NCI-H2196 (cell line): Measurements from ENCODE around the gene BARX2.
A peak's percentile ranks its signal among the peaks of the same experiment; 100 is the strongest.

ENCODE experiments used
- DNase-seq: peaks from one replicate; lab custom pipeline; 2025; ENCODE audit not compliant: unreplicated experiment; lab: John Stamatoyannopoulos, UW

Gene BARX2

DNA sequence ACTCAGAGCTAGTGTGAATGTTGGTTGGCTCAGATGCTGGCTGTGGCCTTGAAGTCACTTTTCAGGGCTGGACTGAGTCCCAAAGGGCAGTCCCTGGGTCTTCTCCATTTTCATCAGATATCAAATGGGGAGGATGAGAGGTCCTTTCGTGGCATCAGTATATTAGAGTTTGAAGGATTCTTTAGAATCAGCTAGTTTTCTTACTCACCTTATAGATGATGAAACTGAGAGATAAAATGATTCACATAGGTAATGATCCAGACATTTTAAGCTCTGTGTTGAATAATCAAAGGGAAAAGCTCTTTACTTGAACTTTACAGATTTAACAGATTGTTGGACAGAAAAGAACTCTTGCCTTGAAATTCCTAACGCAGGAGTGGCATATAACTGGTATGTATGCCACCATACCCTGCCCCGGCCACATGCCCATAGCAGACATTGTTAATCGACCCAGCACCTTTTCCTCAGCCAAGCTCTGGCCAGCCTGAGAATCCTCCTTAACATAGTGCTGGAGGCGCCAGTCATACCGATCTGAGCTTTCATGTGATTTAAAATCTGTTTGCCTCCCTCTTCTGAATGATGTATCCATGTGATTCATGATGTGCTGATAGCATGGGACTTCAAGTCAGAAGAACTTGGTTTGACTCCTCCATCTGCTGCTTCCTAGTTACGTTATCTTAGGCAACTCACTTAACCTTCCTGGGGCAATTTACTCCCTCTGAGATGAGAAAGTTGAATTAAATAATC lies 60.0 kb downstream of the BARX2 start:
- no peak for DNase-seq

DNA sequence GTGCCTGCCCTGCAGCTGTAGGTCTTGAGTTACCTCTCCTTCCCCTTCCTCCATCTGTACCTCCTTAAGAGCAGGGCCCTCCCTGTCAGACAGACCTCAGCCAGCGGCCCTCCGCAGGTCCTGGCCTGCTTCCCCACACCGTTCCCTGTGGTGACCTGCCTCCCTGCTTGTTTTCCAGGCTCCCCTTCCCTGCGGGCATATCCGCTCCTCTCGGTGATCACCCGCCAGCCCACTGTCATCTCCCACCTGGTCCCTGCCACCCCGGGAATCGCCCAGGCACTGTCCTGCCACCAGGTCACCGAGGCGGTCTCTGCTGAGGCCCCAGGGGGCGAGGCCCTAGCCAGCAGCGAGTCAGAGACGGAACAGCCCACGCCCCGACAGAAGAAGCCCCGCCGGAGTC lies 60.9 kb downstream of the BARX2 start:
- no peak for DNase-seq

DNA sequence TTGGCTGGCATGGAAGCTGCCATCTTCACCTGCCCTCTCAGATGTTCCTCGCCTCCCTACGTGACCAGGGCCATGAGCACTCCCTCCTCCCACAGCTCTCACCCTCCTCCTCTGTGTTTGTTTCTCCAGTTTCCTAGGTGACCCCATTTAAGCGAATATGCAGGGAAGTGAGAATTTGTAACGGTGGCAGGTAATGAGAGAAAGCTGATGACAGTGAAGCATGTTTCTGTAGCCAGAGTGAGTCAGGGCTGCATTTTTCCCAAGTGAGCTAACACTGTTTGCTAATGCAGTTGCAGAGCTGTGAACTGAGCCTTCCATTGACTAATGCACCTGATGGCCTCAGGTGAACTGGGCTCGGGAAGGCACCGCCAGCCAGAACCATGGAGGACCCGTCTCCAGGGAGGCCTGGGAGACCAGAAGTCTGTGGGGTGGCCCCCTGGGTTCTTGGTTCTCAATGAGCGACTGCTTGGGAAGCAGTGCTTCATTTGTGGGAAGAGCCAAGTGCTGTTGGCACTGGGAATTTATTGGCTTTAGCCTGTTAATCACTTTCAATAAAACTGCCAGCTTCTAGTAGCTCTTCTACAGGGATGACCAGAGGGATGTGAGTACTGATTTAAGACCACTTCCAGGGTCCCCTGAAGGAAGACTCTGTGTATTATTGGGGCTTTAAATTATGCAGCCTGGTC lies 64.5 kb downstream of the BARX2 start:
- peak; percentile 68 for DNase-seq

DNA sequence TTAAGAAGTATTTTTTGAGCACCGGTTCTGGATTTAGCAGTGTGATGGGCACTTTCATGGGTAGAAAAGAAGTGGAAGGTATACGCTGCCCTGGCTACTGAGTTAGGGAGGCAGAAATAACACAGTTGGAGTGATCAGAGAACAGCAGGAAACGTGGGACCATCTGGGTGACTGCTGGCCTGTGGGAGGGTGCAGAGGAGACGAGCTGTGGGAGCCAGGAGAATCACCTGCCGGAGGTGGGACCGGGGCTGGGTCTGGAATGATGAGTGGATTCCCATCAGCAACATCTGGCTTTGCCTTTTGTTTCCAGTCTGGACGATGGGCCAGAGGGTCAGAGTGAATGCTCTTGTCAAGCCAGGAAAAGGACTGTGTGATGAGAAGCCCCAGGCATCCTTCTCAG lies 66.5 kb downstream of the BARX2 start:
- no peak for DNase-seq

DNA sequence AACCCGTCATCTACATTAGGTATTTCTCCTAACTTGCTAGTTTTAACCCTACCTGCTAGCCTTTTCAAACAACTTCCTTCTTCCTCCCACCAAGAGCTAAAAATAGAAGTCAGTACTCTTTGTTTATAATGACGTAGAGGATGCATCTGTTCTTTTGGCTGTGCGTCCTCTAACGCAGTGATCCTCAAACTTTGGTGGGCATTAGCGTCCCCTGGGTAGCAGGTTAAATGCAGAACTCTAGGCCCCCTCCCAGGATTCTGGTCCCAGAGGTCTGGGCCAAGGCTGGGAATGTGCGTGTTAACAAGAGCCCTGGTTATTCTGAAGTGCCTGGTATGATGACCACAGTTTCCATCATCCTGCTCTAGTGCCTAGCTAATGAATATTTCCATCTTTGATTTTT lies 67.6 kb downstream of the BARX2 start:
- DNase-seq, result no peak

DNA sequence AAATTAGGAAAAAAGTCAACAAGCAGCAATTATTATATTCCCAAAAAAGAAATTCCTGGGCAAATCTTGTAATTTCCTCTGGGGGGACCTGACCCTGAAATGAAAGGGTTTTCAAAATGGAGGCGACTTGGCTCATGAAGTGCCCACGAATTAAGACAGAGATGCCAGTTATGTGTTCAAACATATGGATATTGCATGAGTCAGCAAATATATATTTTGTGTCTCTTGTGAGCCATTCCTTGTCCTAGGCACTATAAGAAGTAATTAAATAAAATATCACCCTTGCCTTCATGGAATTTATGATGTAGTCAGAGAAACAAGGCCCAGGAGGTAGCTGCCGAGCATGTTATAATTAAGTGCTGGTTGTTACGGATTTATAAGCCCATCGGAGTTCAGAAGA lies 68.6 kb downstream of the BARX2 start:
- no peak for DNase-seq

DNA sequence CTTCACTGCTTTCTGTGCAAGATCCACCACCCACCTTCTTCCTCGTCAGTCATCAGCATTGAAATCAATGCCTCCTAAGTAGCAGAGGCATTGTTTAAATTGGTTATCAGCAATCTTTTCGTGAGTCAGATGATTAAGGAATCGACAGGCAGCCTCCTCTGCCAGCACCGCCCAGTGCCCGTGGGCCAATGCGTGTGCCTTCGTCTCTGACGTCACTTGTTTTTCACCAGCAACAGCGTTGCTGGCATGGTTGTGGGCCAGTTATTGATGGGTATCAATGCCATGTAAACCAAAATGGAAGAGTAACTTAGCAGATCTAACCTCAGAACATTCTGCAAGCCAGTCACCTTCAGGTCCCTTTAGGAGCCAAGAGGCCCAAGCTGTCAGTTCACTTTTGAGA lies 69.6 kb downstream of the BARX2 start:
- no peak for DNase-seq

DNA sequence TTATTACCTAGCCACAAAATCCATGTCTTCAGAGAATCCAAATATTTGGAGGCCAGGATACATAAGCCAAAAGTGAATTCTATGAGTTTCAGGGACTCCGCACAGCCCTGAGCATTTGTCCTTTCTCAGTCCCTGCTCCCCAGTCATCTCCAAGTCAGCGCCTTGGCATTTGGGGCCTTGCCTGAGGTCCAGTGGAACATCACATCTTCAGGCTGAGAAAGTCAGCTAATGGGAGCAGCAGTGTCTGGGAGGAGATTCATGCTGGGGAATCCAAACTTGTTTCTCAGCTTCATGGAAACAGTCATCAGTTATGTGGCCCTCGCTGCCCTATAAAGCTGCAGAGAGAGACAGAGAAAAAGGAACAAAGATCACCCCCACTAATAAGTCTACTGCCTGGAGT lies 70.9 kb downstream of the BARX2 start:
- DNase-seq, result no peak

DNA sequence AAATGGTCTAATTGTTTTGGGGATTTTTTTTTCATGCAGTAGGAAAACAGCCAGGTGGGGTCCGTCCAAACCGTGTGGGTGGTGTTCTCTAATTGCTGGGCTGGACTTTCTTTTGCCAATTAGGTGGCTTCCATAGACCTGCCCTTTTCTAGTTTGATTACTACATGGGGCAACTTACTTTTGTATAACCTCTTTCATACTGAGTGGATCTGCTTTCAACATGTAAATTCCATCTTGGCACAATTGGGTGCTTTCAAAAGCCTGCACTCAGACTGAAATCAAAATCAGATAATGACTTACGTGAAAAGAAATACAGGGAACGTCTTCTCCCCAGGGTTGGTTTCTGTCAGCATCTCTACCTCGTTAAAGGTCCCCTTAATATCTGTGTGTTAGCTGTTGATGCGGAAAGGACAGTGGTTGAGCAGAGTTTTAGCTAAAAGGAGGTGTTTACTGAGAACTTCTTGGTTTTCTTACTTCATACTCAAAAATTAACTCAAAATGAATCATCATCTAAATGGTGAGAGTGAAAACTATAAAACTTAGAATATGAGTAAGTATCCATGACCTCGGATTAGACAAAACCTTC lies 72.1 kb downstream of the BARX2 start:
- no peak for DNase-seq

DNA sequence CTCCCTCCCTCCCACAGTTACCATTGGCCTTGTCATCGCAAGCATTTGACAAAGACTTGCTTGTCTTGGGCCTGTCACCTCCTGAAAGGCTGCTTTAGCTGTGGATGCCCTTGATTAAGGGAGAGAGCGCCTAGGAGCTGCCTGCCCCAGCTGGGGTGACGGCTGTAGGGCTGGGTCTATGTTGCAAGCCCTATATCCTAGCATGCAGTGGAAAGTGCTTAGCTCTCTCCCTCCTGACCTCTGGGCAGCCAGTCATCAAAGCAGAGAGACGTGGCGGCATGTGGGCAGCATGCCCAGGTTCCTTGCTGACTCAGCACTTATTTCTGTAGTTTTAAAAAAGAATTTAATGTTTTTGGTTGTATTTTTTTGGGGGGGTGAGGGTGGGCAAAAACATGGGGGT lies 75.9 kb downstream of the BARX2 start:
- DNase-seq, result no peak

DNA sequence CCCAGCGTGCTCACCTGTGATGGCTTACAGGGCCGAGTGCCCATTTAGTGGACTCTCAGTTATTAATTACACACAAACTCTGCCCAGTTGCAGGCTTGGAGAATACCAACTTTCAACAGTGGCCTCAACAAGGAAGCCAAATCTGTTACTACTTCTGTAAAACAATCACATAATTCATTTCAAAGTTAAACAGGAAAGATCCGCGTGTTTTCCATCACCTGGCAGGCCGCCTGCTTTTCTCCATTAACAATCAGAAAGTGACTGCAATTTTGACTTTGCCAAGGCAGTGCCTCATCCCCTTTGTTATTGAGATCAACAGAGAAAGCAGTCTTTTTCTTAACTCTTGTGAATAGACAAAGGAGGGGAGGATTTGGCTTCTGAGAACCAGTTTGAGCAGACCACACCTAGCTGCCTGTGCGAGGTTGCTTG lies 77.7 kb downstream of the BARX2 start:
- DNase-seq, result no peak

DNA sequence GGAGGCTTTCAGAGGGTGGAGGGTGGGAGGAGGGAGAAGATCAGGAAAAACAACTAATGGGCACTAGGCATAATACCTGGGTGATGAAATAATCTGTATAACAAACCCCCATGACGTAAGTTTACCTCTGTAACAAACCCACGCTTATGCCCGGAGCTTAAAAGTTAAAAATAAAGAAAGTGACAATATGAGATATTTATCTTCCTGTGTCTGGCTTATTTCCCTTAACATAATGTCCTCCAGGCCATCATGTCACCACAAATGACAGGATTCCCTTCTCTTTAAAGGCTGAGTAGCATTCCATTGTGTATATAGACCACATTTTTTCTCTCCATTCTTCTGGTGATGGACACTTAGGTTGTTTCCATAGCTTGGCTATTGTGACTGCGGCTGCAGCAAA lies 79.5 kb downstream of the BARX2 start:
- DNase-seq, result no peak

DNA sequence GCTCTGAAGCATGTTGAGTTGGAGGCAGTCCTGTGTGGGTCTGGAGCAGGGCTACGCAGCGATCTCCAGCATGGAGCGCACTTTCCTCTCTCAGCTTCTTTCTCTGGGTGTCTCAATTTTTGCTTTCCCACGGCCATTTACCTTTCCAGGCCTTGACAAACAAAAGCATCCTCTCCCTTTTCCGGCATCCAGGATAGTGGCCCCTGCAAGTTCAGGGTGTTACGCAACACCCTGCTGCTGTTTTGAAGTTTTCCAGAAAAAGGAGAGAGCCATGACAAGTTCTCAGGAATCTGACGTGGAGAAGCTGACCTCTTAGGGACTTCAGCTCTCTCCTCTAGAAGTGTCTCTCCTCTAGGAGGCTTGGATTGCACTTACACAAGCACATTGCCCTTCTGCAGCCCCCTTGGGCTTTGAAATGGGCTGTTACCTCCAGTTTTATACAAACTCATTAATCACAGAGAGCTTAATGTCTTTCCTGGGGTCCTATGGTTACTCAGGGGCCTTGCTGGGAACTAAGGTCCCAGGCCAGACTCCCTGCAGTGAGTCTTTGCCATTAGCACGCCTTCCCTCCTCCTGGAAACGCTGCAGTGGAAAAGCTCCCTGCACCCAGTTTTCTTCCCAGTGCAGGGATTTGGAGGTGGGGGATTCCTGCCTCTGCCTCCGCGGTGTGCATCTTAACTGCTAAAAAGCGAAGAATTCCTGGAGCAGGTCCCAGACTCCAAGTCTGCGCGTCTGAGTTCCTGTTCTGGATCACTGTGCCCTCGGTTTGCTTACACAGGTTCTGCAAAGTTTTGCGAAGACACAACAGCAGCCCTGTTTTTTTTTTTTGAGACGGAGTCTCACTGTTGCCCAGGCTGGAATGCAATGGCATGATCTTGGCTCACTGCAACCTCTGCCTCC lies 80.4 kb downstream of the BARX2 start:
- no peak for DNase-seq

DNA sequence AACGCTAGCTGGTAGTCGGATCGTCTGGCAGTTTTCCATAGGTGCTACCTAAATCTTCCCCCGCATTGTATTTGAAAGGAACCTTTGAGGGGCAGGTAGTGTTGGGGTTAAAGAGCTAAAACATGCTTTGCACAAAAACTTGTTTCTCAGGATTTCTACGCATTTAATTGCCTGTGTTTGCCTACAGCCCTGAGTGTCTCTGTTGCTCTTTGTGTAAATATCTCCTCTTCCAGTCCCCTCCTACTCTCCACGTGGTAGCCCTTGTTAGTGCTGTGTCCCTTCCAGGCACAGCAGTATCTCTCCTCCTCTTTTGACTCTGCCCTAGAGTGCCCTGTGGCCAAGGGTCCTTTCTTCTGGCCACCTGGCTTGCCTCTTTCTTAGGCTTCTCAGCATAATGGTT lies 81.7 kb downstream of the BARX2 start:
- peak; percentile 22 for DNase-seq

DNA sequence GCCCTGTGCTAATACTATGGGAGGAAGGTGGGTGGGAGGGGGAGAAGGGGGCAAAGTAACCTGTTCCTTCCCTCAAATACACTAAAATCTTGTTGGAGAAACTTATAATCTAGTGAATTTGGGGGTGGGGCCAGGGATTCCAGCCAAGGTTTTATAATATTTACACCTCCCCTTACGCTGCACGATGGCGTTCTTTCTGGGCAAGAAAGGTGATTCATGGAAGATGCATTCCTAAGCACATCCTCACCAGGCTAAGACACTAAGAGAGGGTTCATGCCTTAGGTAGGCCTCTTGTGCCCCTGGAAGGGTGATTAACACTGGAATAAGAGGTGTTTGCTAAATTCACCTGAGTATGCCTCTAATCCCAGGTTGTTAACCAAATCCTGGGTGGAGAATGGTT lies 82.6 kb downstream of the BARX2 start:
- no peak for DNase-seq

DNA sequence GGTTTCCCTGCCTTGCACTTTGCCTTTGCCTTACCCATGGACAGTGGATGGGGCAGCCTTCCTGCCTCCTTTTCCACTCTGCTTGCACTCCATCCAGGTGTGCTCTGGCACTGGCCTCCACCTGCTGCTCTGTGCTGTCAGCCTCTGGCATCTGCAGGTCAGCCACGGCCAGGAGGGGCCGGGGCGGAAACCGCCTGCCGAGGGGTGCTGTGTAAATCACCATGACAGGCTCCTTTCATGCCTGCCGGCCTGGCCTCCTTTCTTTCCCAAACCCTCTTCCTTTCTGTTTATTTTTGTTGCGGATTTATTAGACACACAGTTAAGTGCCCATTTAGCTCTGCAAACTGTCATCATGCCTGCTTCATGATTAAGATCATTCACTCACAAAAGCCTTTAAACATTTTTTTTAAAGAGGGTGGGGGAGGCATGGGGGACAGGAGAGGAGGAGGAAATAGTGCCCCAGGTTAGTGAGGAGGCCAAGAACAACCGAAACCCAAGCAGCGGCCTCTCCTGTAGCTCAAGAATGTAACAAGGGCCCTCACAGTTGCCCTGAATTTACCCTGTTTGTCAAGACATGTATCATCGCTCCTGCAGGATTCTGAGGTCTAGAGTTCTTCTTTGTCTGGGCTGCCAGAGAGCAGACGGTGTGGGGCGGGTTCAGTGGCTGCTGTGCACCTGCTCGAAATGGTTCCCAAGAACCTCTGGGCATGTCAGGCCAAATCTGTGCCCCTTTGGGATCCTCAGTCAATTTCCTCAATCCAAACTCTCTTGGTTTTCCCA lies 83.3 kb downstream of the BARX2 start:
- no peak for DNase-seq

DNA sequence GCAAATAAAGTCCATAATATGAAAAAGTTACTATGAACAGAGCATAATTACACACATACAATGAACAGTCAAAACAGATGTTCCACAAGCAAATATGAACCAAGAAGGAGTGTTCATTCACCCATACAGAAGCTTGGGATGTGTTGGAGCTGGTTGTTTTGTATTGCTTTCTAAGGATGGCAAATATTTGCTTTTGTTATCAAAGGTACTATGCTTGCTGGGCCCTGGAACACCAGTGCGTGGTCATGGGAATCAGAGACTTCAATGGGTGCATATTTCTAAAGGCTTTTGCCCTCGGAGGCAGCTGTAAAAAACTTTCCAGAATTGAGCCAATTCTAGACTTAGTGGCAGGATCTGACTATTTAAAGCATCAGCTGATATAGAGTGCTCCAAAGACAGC lies 85.1 kb downstream of the BARX2 start:
- peak; percentile 66 for DNase-seq

DNA sequence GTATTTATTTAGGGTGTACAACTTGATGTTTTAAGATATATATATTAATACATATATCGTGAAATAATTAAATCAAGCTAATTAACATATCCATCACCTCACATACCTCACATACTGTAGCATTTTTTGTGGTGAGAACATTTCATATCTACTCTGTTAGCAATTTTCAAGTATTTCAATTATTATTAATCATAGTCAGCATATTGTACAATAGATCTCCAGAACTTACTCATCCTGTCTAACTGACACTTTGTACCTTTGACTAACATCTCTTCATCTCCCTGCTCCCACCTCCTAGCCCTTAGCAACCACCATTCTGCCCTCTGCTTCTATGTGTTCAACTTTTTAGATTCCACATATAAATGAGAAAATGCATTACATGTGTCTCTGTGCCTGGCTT lies 108.4 kb downstream of the BARX2 start:
- no peak for DNase-seq

DNA sequence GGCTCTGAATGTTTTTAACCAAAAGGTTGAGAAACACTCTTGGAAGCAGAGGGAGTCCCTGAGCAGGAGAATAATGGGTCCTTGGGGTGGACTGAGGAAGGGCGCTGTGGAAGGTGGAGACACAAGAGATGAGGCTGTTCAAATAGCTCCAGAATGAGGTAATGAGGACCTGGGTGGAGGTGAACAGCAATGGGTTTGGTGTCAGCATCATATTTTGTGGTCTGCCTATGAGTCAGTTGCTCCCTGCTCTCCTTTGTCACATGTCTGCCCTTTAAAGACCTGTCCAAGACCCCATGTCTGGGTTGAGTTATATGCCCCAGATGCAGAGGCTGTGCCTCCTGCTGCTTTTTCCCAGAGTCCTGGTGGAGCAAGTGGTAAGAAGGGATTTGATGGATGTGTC lies 113.6 kb downstream of the BARX2 start:
- no peak for DNase-seq

DNA sequence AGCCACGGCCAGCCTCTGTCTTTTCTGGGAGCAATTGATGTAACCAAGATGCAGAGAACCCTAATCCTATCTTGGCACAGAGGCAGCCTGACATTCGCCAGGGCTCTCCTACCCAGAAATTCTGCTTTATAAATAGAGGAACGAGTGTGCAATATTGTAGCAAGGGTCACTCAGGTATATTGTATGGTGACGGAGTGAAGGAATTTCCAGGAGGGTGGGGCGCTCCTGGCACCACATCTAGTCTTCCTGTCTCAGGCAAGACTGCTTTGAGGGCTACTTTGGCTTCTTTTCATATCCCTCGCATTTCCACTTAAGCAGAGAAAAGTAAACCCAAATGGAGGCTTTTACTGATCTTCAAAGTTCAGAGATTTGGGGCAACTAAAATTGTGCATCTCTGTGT lies 114.4 kb downstream of the BARX2 start:
- no peak for DNase-seq

DNA sequence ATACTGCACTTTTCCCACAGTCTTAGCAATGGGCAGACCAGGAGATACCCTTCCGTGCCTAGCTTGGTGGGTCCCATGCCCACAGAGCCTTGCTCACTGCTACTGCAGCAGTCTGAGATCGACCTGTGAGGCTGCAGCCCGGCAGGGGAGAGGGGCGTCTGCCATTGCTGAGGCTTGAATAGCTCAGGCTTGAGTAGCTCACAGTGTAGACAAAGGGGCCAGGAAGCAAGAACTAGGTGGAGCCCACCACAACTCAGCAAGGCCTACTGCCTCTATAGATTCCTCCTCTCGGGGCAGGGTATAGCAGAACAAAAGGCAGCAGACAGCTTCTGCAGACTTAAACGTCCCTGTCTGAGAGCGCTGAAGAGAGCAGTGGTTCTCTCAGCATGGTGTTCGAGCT lies 118.1 kb downstream of the BARX2 start:
- no peak for DNase-seq
